Calu3 (cell line): ENCODE measurements around the gene A4GALT. TPM values are rescaled to one million over a fixed set of nuclear protein-coding genes. Genes with fewer than 3 reads are reported as not detected.

ENCODE experiments used
- BruUV-seq: library from RNA; stranded (reverse); fragments of 400-500 nt; replicated peaks from 2 replicates; lab custom pipeline; 2021; lab: Mats Ljungman, UMichigan
- CTCF ChIA-PET: fragments of 300-600 bp; sonication (Branson Sonifier 250); formaldehyde crosslinking; loops from one replicate; lab custom pipeline; 2022; ENCODE audit warnings: antibody characterized with exemption; lab: Charles Lee
- DNase-seq: peaks from one replicate; pipeline ENCODE4 v3.0.0; 2022
- H3K27ac Mint-ChIP-seq: one replicate; pipeline ENCODE4 v1.8.0; 2022; ENCODE audit warnings: mixed read lengths; ENCODE audit not compliant: unreplicated experiment
- H3K27me3 Mint-ChIP-seq: one replicate; pipeline ENCODE4 v1.8.0; 2022; ENCODE audit warnings: mixed read lengths; ENCODE audit not compliant: unreplicated experiment
- H3K36me3 Mint-ChIP-seq: one replicate; pipeline ENCODE4 v1.8.0; 2022; ENCODE audit warnings: mild to moderate bottlenecking, moderate library complexity, mixed read lengths; ENCODE audit not compliant: insufficient read depth, unreplicated experiment
- H3K4me1 Mint-ChIP-seq: one replicate; pipeline ENCODE4 v1.8.0; 2022; ENCODE audit warnings: mild to moderate bottlenecking, low read depth, mixed read lengths; ENCODE audit not compliant: unreplicated experiment
- H3K4me3 Mint-ChIP-seq: one replicate; pipeline ENCODE4 v1.8.0; 2022; ENCODE audit warnings: mild to moderate bottlenecking, low read depth, moderate library complexity, mixed read lengths; ENCODE audit not compliant: unreplicated experiment
- H3K9me3 Mint-ChIP-seq: one replicate; pipeline ENCODE4 v1.8.0; 2022; ENCODE audit warnings: low read depth, mixed read lengths; ENCODE audit not compliant: unreplicated experiment
- CTCF ChIP-seq: fragments of 200-600 bp; IDR thresholded peaks from one replicate; pipeline ENCODE4 v1.8.0; 2022; ENCODE audit warnings: antibody characterized with exemption; ENCODE audit not compliant: unreplicated experiment
- intact Hi-C: fragments of 100-400 bp; cut with micrococcal nuclease; formaldehyde crosslinking; loops from one replicate; pipeline ENCODE4 v1.10.0; 2022; ENCODE audit not compliant: unreplicated experiment
- total RNA-seq: library from RNA; stranded (reverse); gene quantifications from 2 replicates; pipeline ENCODE4 v1.2.3, GENCODE V29; 2022

A4GALT gene
- total RNA-seq, 1 experiment from 2014 or later = 10.5 TPM

GRCh38 chr22:42711895-42712837 is 8.5 kb downstream of the A4GALT start:
- BruUV-seq = no TSS peak
- H3K36me3 Mint-ChIP-seq = peaks cover 3% of the 10 kb centered on the region
- H3K27ac Mint-ChIP-seq = no peak overlapping the region
- DNase-seq = no peak
- CTCF ChIA-PET = no interaction called here
- H3K9me3 Mint-ChIP-seq = peaks cover 3% of the 10 kb centered on the region
- TF ChIP-seq CTCF = no peak
- H3K27me3 Mint-ChIP-seq = no peaks in the 10 kb centered on the region
- intact Hi-C loops = no loop called here
- no peak overlapping the region for H3K4me3 Mint-ChIP-seq
- H3K4me1 Mint-ChIP-seq = peaks cover under 1% of the 10 kb centered on the region

- no peak overlapping the region for H3K4me3 Mint-ChIP-seq
- no peaks in the 10 kb centered on the region for H3K27me3 Mint-ChIP-seq
- H3K27ac Mint-ChIP-seq = no peak overlapping the region
- CTCF ChIA-PET = interaction anchor here (0.7 kb wide), 1 partner anchor 568 kb away, joined by 3 read pairs; no protein-coding TSS in a partner anchor
- peaks cover 3% of the 10 kb centered on the region for H3K36me3 Mint-ChIP-seq
- intact Hi-C loops = no loop called here
- DNase-seq = no peak
- TF ChIP-seq CTCF = no peak
- H3K4me1 Mint-ChIP-seq = no peaks in the 10 kb centered on the region
- peaks cover 3% of the 10 kb centered on the region for H3K9me3 Mint-ChIP-seq
- no TSS peak for BruUV-seq
These were observed 9.4 kb downstream of the A4GALT start for GRCh38 chr22:42711281-42711731.

- Mint-ChIP-seq H3K27me3 (no peaks in the 10 kb centered on the region), H3K4me3 (no peak overlapping the region), H3K9me3 (peaks cover 3% of the 10 kb centered on the region), H3K27ac (no peak overlapping the region), H3K36me3 (peaks cover 3% of the 10 kb centered on the region), H3K4me1 (no peaks in the 10 kb centered on the region)
- CTCF ChIA-PET = no interaction called here
- intact Hi-C loops = no loop called here
- no peak for TF ChIP-seq CTCF
- DNase-seq = no peak
- BruUV-seq = no TSS peak
These were observed 12.3 kb downstream of the A4GALT start for GRCh38 chr22:42708417-42708816.

- Mint-ChIP-seq H3K27ac (no peak overlapping the region), H3K27me3 (no peaks in the 10 kb centered on the region), H3K36me3 (no peaks in the 10 kb centered on the region), H3K4me3 (no peak overlapping the region), H3K4me1 (no peaks in the 10 kb centered on the region), H3K9me3 (peaks cover 3% of the 10 kb centered on the region)
- no peak for TF ChIP-seq CTCF
- BruUV-seq = no TSS peak
- CTCF ChIA-PET = no interaction called here
- no peak for DNase-seq
- intact Hi-C loops = no loop called here
These were observed 13.2 kb downstream of the A4GALT start for GRCh38 chr22:42707496-42707895.
